Measurements from ENCODE around the gene NHEJ1.

The NHEJ1 gene

DNA sequence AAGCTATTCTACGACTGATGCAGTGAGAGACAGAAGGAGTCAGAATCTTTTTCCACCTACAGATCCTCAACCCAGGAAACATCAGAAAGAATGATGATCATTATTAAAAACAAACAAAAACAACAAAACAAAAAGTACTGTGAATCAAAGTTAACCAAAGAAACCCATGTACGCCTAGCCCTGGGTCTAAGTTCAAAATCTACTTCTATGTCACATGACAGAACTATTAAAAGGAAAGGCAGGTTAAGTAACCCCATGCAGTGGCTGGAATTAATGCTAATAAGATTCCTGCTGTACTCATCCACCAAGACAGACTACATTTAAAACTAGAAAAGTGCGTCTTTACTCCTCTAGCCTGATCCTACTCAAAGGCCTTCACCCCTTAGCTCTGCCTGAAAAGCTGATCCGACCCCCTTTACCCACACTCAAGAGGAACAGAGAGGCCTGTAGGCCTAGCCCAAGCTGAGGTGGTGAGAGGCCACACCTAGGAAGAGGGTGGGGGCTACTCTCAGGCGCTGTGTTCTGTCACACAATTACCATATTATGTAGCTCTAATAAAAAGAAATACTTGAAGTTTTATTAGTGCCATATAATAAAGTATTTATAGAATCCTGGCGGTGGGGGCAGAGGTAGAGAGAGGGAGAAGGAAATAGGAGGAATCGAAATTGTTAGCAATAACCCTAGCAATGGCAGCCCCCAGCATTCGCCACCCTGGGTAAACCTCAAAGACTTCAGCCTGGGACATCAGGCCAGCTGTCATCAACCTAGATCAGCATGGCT, 37.1 kb downstream of the NHEJ1 start:
- no peak for DNase-seq (ENCODE audit: low read depth)

DNA sequence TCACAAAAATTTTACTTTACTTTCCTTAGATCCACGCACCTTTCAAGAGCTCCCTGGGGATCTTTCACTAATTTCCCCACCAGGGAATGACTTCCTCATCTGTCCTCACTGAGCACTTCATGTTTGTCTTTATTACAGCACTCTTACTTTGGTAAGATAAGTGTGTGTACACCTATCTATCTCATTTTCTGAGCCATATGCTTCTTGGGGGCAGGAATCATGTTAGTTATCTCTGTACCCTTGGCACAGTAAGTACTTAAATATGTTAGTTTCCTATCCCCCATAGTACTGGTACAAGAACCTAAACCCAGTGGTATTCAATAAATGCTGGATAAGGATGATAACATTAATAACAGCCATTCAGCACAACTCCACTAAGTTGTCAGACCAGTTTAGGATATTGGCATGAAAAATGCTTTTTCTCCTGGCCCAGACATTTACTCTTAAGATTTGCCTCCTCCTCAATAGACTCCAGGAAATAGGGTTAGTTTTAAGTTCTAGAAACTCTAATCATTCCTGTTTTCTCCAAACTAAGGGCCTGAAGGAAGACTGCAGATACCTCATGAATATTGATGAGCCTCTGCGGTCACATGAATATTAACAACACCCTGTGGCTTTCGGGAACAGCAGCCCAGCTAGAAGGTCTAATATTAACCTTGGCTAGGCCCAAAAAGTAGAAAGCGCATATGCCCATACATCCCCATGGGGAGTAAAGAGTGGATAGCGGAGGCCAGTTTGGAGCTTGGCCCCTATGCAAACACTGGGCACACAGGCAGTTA, 38.2 kb downstream of the NHEJ1 start:
- DNase-seq (ENCODE audit: low read depth): no peak

DNA sequence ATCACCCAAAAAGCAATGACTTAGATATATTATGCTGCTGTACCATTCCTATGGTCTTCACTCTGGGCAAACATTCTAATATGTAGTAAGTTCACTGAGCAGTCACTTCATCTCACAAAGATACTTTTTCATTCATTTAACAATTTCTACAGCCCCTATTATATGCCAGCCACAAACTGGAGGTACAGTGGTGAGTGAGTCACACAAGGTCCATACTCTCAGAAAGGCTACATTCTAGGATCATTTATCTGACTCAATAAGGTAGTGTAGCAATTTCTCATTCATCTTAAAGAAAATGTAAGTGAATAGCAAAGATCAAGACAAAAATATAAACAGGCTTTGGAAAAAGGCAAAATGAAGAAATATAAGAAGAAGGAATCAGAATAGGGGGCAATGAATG, 40.5 kb downstream of the NHEJ1 start:
- DNase-seq (ENCODE audit: low read depth): no peak

DNA sequence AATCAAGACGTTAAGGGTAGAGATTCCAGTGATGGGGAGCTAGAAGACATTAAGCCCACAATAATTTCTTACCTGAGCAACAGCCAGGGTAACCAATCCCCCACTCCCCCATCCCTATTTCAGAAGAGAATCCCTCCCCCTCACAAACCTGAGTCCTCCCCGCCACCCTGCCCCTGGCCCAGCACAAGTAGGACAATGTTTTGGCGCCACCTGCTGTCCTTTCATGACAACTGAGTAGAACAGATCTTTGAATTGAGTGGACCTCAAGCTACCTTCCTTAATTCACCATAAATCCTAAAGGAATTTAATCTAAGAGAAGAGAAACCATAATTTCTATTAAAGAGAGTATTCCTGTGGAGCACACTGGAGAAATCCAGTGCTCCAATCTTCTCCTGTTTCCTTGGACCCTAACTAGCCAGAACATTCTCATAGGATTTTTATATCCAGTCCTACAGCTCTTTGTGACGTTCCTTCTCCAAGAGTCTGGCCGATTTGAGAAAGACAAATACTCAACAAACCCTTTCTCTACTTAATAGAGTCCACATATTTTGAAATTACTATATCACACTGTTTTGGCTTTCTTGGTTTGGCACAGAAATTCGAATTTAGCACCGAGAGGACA, 41.1 kb downstream of the NHEJ1 start:
- DNase-seq (ENCODE audit: low read depth): no peak

DNA sequence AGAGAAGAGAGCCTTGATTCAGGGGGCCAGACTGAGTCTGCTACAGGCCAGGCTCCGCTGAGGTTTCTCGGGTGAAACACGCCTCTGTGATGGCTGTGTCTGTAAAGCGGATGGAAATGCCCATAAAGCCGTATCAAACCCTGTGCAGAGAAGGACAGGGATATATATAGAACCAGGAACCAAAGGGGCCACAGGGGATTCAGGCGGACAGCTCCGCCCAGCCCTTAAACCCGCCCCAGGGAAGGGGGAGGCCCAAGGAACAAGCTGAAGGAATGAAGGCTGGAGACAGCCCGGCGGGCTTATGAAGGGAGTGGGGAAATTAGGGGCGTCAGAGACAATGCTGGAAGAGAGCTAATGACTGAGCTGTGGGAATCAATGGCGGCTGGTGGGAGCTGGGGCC, 42.1 kb downstream of the NHEJ1 start:
- DNase-seq (ENCODE audit: low read depth): no peak

DNA sequence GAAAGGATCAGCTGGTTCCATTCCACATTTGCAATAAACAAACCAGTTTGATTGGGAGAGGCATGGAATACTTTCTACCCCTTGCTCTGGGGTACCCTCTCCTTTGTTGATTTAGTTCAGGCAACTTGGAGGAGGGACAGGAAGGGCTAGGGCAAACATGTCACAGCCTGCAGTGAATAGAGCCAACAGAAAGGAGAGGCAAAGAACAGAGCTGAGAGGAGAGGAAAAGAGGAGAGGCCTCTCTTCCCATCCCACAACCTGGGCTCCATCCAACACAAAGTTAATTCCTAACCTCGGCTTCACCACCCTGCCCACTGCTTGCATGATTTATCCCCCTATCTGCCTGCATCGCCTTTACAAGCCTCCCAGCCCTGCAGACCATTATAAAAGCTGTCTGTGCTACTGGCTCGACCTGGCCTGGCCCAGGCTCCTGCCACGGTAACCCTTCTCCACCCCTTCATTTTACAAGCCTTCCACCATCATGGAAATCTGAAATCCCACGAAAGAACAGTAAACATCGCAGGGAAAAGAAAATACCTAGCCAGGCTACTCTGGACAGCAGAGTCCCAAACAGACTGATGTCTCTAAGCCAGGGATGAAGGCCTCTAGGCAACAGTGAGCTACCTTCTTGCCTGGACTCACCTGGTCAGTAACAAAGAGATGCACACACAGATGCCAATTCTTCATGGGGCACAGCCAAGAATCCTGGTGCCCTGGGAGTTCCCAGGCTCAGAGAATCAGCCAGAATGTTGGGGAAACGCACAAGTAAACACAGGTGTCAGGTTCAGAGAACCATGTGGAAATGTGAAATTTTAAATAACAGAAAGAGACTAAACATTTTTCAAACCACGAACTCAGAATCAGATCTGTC, 43.6 kb downstream of the NHEJ1 start:
- DNase-seq (ENCODE audit: low read depth): no peak

DNA sequence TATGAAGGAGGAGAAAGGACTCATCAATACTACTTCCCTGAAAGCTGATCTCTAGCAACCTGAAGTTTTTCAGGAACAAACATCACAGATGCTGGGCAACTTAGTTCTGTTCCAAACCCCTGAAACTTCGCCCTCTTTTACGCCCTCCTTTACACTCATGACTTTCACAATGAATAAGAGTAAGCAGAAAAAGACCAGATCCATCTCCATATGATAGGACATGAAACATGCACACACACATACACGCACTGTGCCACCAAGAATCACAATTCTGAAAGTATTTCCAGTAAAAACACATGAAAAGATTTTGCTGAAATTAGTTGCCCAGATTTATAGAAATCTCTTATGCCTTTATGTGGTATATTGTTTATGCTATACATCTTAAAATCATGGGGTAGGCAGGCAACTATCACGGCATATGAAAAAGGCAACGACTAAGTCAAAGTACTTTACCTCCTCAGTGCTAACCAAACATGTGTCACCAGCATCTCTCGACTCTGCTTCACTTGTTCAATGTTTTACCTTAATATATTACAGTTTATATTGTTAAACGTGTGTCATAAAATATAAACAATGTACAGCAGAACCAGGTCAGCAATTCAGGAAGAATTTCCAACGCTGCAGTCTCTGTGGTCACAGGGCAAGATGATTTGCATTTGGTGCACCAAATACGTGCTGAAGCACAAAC, 47.8 kb downstream of the NHEJ1 start:
- DNase-seq (ENCODE audit: low read depth): no peak

DNA sequence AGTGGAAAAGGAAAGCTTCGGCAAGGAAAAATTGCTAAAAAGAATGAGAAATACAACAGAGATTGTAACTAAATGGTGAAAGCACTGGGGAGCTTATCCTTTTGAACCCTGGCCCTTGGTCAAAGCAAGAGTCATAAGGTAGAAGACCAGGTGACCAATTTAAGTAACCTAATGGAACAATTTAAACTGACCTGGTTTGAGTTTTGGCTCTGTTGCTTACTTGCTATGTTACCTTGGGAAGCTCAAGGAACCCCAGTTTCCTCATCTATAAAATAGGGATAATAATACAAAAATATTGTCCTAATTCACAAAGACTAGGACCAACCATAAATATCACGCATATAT, 48.6 kb downstream of the NHEJ1 start:
- no peak for DNase-seq (ENCODE audit: low read depth)

DNA sequence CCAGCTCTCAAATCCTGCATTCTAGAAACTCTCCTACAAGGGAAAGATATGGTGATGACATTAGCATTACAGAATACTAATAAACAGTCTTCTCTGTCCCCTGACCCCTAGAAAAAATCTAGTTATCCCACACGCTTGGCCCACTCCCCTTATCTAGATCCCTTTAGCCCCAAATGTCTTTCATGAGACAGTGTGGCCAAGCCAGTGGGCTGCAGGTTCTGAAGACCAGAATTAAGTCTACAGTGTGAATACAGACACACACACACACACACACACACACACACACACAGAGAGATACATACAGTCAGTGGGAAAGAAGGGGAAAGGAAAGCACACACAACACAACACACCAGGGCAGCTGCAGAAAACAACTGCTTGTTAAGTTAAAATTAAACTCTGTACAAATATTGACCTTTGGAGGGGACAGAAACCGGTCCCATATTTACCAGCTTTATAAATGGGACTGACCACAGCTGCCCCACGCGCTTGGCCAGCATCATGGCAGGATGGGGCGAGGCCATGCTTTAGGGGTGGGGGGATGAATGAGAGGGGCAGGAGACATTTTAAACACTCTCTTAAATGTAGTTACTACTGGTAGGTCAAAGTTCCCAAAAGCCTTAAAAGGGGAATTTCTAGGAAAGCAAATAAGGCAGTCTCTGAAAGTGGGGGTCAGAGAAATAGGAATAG, 49.1 kb downstream of the NHEJ1 start:
- DNase-seq (ENCODE audit: low read depth): no peak

DNA sequence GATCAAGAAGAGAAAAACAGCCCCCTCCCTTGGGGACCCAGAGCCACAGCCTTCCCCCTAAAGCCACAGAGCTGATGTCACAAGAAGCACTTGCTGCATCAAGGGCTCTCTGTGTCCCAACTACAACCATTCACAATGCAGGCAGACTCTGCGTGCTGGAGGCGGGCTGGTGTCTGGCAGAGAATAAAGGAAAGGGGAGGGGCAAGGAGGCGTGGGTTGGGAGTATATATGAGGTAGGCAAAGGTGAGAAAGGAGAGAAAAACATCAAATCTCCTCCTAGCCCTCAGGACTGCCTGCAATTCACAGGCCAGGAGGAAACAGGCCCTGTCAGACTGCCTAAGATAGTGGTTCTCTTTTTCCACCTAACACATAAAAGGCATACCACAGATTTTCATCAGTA, 51.1 kb downstream of the NHEJ1 start:
- DNase-seq (ENCODE audit: low read depth): no peak

DNA sequence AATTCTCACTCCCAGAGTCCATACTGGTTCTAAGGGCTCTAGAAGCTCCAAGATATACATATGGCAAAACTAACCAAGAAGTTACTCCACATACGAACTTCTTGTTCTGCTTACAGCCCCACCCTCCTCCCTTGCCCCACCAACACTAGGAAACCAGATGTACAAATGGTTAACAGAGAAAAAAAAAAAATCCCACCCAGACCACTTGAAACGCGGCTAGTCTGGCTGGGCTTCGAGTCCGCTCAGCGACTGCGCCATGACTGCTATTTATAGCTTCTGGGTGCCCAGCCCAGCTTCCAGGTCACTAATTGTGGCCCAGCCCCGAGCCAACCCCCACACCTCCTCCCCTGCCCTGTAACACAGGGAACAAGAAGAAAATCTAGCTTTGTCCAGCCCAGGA, 52.9 kb downstream of the NHEJ1 start:
- DNase-seq (ENCODE audit: low read depth): no peak

DNA sequence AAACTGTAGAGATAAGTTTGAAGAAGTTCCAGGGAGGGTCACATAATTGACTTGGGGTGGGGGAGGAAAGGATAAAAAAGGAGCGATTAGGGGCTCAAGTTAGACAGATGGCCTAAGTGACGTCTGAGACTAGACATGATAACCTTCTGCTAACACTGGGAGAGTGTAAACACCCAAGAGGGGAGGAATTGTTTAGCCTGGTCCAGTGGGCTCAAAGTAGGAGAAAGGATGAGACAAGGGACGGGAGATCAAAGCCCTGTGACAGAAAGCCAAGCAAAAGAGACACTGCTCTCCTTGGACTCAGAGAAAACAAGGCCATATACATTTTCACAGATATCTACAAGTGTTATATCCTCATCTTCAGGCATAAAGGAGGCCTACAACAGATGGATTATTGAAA, 54.4 kb downstream of the NHEJ1 start:
- no peak for DNase-seq (ENCODE audit: low read depth)

DNA sequence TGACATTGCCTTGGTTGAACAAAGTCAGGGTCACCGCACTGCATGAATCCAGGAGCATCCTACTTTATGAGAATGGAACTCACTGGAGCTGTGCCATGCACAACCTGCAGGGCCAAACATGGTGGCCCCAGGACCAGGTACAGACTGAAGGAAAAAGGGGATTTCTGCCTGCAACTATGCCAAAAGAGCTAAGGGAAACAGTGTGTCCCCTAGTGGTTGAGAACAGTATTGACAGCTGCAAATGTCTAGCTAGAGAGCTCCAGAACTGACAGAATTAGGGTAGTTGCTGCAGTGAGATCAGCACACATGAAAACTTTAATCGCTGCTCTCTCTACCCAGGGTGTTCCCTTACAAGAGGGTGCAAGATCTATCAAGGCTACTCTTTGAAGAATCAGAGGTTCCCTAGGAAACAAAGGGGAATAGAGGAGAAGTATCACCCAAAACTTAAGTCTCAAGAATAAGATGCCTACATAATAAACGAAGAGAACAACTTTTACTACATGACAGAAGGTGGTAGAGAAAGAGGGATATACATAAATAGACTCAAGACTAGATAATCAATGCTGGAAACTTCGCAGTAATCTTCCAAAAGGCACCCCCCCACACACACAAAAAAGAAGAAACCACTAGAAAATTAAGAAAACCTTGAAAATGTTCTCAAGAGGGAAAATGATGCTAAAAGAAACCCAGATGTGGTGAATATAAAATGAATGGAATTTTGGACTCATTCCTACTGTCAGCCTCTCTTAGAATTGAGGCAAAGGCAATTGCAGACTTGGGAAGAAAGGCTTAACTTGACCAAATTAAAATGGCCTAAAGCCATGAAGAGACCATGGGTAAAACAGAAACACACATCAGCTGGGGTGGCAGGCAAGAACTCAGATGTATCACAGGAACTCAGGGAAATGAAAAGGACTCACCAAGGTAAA, 56.2 kb downstream of the NHEJ1 start:
- DNase-seq (ENCODE audit: low read depth): no peak

DNA sequence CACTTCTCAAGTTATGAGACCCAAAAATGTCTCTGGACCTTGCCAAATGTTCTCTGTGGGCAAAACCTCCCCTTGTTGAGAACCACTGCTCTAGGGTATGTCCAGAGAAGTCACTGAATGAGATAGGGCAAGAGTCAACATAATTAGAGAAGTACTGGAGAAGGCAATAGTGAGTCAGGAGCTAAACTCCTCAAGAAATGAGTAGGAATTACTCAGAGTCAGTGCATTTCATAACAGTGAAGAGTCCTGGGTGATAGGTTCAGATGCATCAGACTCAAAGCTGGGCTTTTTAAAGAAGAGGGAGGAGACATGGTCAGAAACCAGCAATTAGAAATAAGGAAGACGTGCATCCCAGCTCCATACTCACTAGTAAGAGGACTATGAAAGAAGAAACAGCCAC, 61.3 kb downstream of the NHEJ1 start:
- DNase-seq (ENCODE audit: low read depth): peak; percentile 72

DNA sequence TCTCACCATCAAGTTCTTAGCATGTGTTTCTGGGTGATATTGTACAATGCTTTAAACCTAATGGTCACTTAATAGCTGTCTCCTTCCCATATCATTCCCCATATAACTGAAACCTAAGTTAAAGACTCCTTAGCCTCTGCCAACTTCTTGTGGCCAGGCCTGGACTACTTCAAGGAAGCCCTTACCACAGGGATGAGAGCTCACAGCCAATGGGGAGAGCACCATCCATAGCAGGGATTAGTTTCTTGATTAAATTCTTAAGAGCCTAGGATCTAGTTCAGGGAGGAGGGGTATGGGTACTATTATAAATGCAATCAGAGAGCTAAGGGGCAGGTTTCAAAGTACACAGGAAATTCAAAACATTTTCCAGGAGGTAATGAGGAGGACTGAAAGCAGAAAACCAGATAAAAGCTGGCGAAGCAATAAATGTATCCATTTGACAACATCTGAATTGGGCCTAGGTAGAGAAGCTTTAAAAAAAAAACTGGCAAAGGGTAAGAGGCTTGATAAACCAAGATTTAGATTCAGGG, 65.1 kb downstream of the NHEJ1 start:
- DNase-seq (ENCODE audit: low read depth): no peak

DNA sequence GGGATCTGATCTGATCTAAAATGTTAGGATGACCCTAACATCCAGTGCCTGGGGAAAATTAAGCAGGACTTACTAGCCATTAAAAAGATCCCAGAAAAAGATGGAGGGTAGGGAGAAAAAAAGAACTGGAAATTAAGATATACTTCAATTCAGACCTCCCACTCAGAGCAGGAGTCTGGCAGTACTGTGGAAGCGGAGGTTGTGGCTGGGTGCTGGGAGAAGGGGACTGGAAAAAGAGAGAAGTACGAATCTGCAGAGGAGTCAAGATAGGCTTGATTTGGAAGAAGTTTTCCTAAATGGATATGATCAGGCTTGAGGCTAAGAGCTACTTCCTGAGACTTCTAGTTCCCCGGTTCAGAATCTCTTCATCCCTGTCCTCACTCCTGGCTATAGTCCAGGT, 66.4 kb downstream of the NHEJ1 start:
- DNase-seq (ENCODE audit: low read depth): no peak

DNA sequence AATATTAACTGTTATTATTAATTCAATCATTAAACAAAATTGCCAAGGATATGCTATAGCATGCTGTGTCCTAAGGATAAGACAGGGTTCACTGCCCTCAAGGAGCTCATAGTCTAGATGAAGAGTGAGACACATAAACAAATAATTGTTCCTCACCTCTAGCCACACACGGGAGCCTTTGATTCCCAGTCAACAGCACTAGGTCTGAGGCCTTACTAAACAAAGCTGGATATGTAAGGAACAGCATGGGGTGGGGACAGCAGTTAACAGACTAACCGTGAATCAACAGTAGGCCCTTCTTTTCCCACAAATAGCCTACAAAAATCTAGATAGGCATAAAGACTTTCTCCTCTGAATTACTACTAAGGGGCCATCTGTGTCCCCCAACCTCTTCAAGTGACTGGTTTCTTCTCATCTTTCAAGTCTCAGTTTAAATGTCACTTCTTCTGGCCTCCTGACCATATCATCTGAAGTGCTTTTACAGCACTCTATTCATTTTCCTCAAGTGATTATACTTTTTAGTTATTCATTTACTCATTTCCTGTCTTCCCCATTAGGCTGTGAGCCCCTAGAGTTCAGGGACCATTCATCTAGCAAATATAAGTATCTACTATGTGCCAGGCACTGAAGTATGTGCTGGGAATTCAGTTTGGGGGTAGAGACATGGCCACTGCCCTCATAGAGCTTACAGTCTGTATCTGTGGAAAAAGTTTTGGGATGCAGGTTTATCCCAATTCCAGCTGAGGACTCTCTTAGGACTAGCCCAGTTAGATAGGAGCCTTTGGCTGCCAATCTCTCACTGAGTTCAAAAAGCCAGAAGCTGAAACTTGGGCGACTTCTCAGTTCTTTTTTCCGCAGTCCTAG, 69.9 kb downstream of the NHEJ1 start:
- DNase-seq (ENCODE audit: low read depth): no peak

DNA sequence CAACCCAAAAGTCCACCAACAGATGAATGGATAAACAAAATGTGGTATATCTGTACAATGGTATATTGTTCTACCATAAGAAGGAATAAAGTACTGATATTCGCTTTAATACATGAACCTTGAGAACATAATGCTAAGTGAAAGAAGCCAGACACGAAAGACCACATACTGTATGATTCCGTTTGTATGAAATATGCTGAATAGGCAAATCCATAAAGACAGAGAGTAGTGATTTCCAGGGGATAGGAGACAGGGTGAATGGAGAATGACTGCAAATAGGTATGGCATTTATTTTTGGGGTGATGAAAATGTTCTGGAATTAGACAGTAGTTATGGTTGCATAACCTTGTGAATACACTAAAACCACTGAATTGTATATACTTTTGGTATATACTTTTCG, 71.3 kb downstream of the NHEJ1 start:
- no peak for DNase-seq (ENCODE audit: low read depth)

DNA sequence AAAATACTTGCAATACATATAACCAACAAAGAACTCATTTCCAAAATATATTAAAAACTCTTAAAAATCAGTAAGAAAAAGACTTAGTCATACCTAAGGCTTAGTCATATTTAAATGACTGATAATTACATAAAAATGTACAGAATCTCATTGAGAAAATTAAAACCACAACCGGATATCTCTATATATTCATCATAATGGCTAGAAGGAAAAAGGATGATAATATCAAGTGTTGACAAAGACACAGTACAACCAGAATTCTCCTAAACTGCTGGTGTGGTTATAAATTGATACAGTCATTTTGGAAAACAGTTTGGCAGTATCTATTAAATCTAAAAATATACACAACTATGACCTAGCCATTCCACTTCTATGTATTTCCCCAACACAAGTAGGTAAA, 72.8 kb downstream of the NHEJ1 start:
- no peak for DNase-seq (ENCODE audit: low read depth)

All from HS-5 (cell line).